Esophagus squamous epithelium (tissue), 5 donors: Measurements from ENCODE around the gene TREX2. TPM values are rescaled to one million over a fixed set of nuclear protein-coding genes. Genes with fewer than 3 reads are reported as not detected.

Experiments
- DNase-seq: peaks from one replicate; lab custom pipeline; 2025; lab: John Stamatoyannopoulos, UW
- H3K27ac ChIP-seq, 4 donors: fragments of 200-600 bp; sonication (generic); one replicate each; pipeline ENCODE4 v1.5.1; 2016 to 2019; ENCODE audit warnings: mild to moderate bottlenecking in 1 of 4
- H3K27me3 ChIP-seq, 4 donors: fragments of 200-600 bp; sonication (generic); 1 replicate in 3 of 4; 2 replicates in 1 of 4; pipeline versions ENCODE4 v1.5.1 to v1.6.0; 2017 to 2021; ENCODE audit warnings: antibody characterized with exemption in 1 of 4
- H3K36me3 ChIP-seq, 3 donors: fragments of 200-600 bp; sonication (generic); one replicate each; pipeline ENCODE4 v1.5.1; 2016 to 2019
- H3K4me1 ChIP-seq, 3 donors: fragments of 200-600 bp; sonication (generic); one replicate each; pipeline ENCODE4 v1.5.1; 2017 to 2019
- H3K4me3 ChIP-seq, 4 donors: fragments of 200-600 bp; sonication (generic); 1 replicate in 3 of 4; 2 replicates in 1 of 4; pipeline ENCODE4 v1.5.1; 2016 to 2019; ENCODE audit warnings: mild to moderate bottlenecking in 2 of 4, moderate library complexity in 1 of 4
- H3K9me3 ChIP-seq, 3 donors: fragments of 200-600 bp; sonication (generic); one replicate each; pipeline ENCODE4 v1.5.1; 2016 to 2019
- CTCF ChIP-seq, 6 experiments: fragments of 450-650 bp in 4 of 6; fragments of 200-600 bp in 2 of 6; sonication (generic) in 2 of 6; IDR thresholded peaks; one replicate each; pipeline ENCODE4 v1.5.1; 2016 to 2019; ENCODE audit warnings: antibody characterized with exemption in 6 of 6, mild to moderate bottlenecking in 4 of 6, moderate library complexity in 4 of 6
- POLR2A ChIP-seq, 4 donors: fragments of 450-650 bp; IDR thresholded peaks; one replicate each; pipeline ENCODE4 v1.6.1; 2017; ENCODE audit warnings: antibody characterized with exemption in 4 of 4, mild to moderate bottlenecking in 4 of 4, moderate library complexity in 3 of 4
- WGBS, 2 donors: methylation state at CpG; one replicate each; pipeline ENCODE4 v1.1.5; 2018; 5-methylcytosine and 5-hydroxymethylcytosine counted together
- intact Hi-C: fragments of 100-400 bp; cut with DNase I; formaldehyde crosslinking; loops from one replicate; pipeline ENCODE4 v1.15.0; 2022
- total RNA-seq, 4 donors: library from RNA; depleted of rRNA; stranded (reverse); fragments of >200 nt; gene quantifications; one replicate each; pipeline ENCODE4 v1.1.0, GENCODE V29; 2016
- donor health status: DM: yes; HTN: yes; CAD: no.

TREX2 gene
- total RNA-seq, 4 donors from 2014 or later = 1.4 to 6.6 (median 4.3) TPM

- WGBS, 2 donors = 80% methylated on average over 2 of the region's 11 CpGs; no CpG with 5 or more reads in 1 of the 2 donors
- intact Hi-C loops = no loop called here
- TF ChIP-seq POLR2A (IDR thresholded peaks at IDR 0.05) (no peak), CTCF (IDR thresholded peaks at IDR 0.05) (no peak)
- no peak for DNase-seq
- H3K27me3 ChIP-seq = peaks cover 0 to 79% (median 0%) of the 10 kb centered on the region in 4 donors
- H3K9me3 ChIP-seq = no peaks in the 10 kb centered on the region
- peaks cover 0 to 25% (median 10%) of the 10 kb centered on the region in 3 donors for H3K4me1 ChIP-seq
- H3K27ac ChIP-seq = no peak overlapping the region
- H3K4me3 ChIP-seq = no peak overlapping the region
- H3K36me3 ChIP-seq = no peaks in the 10 kb centered on the region
These were observed 32.1 kb downstream of the TREX2 start for GRCh38 chrX:153413731-153414130.

- TF ChIP-seq CTCF (IDR thresholded peaks at IDR 0.05) (no peak), POLR2A (IDR thresholded peaks at IDR 0.05) (no peak)
- peaks cover 0 to 86% (median 0%) of the 10 kb centered on the region in 4 donors for H3K27me3 ChIP-seq
- intact Hi-C loops = no loop called here
- H3K9me3 ChIP-seq = no peaks in the 10 kb centered on the region
- H3K36me3 ChIP-seq = no peaks in the 10 kb centered on the region
- no peak overlapping the region for H3K4me3 ChIP-seq
- no peak for DNase-seq
- H3K27ac ChIP-seq = no peak overlapping the region
- peaks cover 0 to 25% (median 10%) of the 10 kb centered on the region in 3 donors for H3K4me1 ChIP-seq
- WGBS, 2 donors = 28 to 75% methylated on average over 2 to 9 of the region's 23 CpGs
These were observed 32.8 kb downstream of the TREX2 start for GRCh38 chrX:153412746-153413720.

- Histone ChIP-seq H3K4me1 (peaks cover 0 to 25% (median 10%) of the 10 kb centered on the region in 3 donors), H3K27ac (peak overlapping the region in 1 of 4 donors; percentile 17), H3K9me3 (no peaks in the 10 kb centered on the region), H3K4me3 (peak overlapping the region in 3 of 4 donors; percentile 34 to 66 (median 48)), H3K36me3 (no peaks in the 10 kb centered on the region), H3K27me3 (peaks cover 0 to 80% (median 2%) of the 10 kb centered on the region in 4 donors)
- no peak for DNase-seq
- TF ChIP-seq POLR2A (IDR thresholded peaks at IDR 0.05) (no peak), CTCF (IDR thresholded peaks at IDR 0.05) (no peak)
- intact Hi-C loops = no loop called here
- WGBS, 2 donors = 2 to 69% methylated on average over 6 to 7 of the region's 17 CpGs
These were observed 33.8 kb downstream of the TREX2 start for GRCh38 chrX:153411988-153412574.

- TF ChIP-seq CTCF (IDR thresholded peaks at IDR 0.05) = no peak
- no peak for TF ChIP-seq POLR2A (IDR thresholded peaks at IDR 0.05)
- intact Hi-C loops = no loop called here
- peak within 1 kb of the TSS in 1 of 4 donors; percentile 17 for H3K27ac ChIP-seq
- no peak for DNase-seq
- peaks cover 0 to 73% (median 2%) of the 10 kb centered on the region in 4 donors for H3K27me3 ChIP-seq
- H3K4me1 ChIP-seq = peaks cover 0 to 25% (median 10%) of the 10 kb centered on the region in 3 donors
- peak within 1 kb of the TSS; percentile 23 to 66 (median 41) for H3K4me3 ChIP-seq
- WGBS, 2 donors = 39% methylated on average over 15 of the region's 75 CpGs; no CpG with 5 or more reads in 1 of the 2 donors
- no peaks in the 10 kb centered on the region for H3K36me3 ChIP-seq
- H3K9me3 ChIP-seq = no peaks in the 10 kb centered on the region
These were observed 34.4 kb downstream of the TREX2 start, which contains the start of gene ZFP92 for GRCh38 chrX:153411255-153411987. ZFP92 (plus strand) TSS chrX:153411472; CDS start chrX:153418323, 6,851 bp downstream.
